GM20431 (cell line): ENCODE data around the gene KERA.
"Not testable (repeated sequence)": the region's sequence is repeated elsewhere in the genome, so short reads cannot be mapped to it uniquely, and the experiment has no call there.

Experiments used
- in situ Hi-C: fragments of 300-500 bp; cut with MseI, MboI; formaldehyde crosslinking; loops from one replicate; pipeline ENCODE4 v1.15.0; 2020; ENCODE audit warnings: low sequenced_read_pairs; ENCODE audit not compliant: unreplicated experiment

Gene KERA

GRCh38 chr12:91057368-91058165 is at the start of gene KERA:
Gene KERA (minus strand): TSS chr12:91058024. CDS start chr12:91056281, 1,743 bp downstream.
- in situ Hi-C loops: no loop called here

- in situ Hi-C loops: loop anchor here (25.0 kb wide), 1 partner anchor 119 kb away; no protein-coding TSS in a partner anchor
These were observed 48.5 kb upstream of the KERA start for GRCh38 chr12:91106283-91106682.

- in situ Hi-C loops: loop anchor here (25.0 kb wide), 1 partner anchor 119 kb away; no protein-coding TSS in a partner anchor
These were observed 48.0 kb upstream of the KERA start for GRCh38 chr12:91105807-91106206.

GRCh38 chr12:91104812-91105466 is 47.1 kb upstream of the KERA start:
- in situ Hi-C loops: loop anchor here (25.0 kb wide), 1 partner anchor 118 kb away; no protein-coding TSS in a partner anchor

- in situ Hi-C loops: loop anchor here (25.0 kb wide), 1 partner anchor 116 kb away; no protein-coding TSS in a partner anchor
These were observed 45.8 kb upstream of the KERA start for GRCh38 chr12:91103624-91104023.

- in situ Hi-C loops: loop anchor here (25.0 kb wide), 1 partner anchor 116 kb away; no protein-coding TSS in a partner anchor
These were observed 45.3 kb upstream of the KERA start for GRCh38 chr12:91103101-91103500.

GRCh38 chr12:91100906-91101305 is 43.1 kb upstream of the KERA start:
- in situ Hi-C loops: loop anchor here (25.0 kb wide), 1 partner anchor 114 kb away; no protein-coding TSS in a partner anchor

GRCh38 chr12:91099836-91100235 is 42.0 kb upstream of the KERA start:
- in situ Hi-C loops: loop anchor here (25.0 kb wide), 1 partner anchor 113 kb away; no protein-coding TSS in a partner anchor

GRCh38 chr12:91099341-91099740 is 41.5 kb upstream of the KERA start:
- in situ Hi-C loops: no loop called here

GRCh38 chr12:91098941-91099340 is 41.1 kb upstream of the KERA start:
- in situ Hi-C loops: no loop called here

- in situ Hi-C loops: no loop called here
These were observed 40.6 kb upstream of the KERA start for GRCh38 chr12:91098461-91098860.

GRCh38 chr12:91094957-91095356 is 37.1 kb upstream of the KERA start:
- in situ Hi-C loops: no loop called here

- in situ Hi-C loops: no loop called here
These were observed 36.3 kb upstream of the KERA start for GRCh38 chr12:91094032-91094662.

GRCh38 chr12:91093341-91093740 is 35.5 kb upstream of the KERA start:
- in situ Hi-C loops: no loop called here

GRCh38 chr12:91091916-91092715 is 34.3 kb upstream of the KERA start:
- in situ Hi-C loops: no loop called here

- in situ Hi-C loops: not testable (repeated sequence)
These were observed 32.1 kb upstream of the KERA start for GRCh38 chr12:91089953-91090352.

GRCh38 chr12:91080041-91080440 is 22.2 kb upstream of the KERA start:
- in situ Hi-C loops: no loop called here

GRCh38 chr12:91078501-91078900 is 20.7 kb upstream of the KERA start:
- in situ Hi-C loops: no loop called here

GRCh38 chr12:91077228-91077954 is 19.6 kb upstream of the KERA start:
- in situ Hi-C loops: no loop called here
